ENCODE measurements around the gene CFAP58. TPM values are rescaled to one million over a fixed set of nuclear protein-coding genes. Genes with fewer than 3 reads are reported as not detected.

CFAP58 gene
- total RNA-seq, 4 donors from 2014 or later: 0.71 to 1.6 (median 1.0) TPM

DNA sequence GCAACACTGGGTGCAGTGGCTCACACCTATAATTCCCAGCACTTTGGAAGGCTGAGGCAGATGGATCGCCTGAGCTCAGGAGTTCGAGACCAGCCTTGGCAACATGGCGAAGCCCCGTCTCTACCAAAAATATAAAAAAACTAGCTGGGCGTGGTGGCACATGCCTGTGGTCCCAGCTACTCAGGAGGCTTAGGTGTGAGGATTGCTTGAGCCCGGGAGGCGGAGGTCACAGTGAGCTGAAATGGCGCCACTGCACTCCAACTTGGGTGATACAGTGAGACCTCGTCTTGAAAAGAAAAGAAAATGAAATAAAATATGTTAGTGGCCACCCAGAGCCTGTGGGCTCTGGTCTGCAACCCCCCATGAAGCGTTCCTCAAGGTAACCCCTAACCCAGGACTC lies 28.7 kb upstream of the CFAP58 start:
- TF ChIP-seq POLR2A (IDR thresholded peaks at IDR 0.05; ENCODE audit: low read depth) (no peak), POLR2AphosphoS5 (IDR thresholded peaks at IDR 0.05) (no peak), EP300 (IDR thresholded peaks at IDR 0.05) (no peak)
- TF ChIP-seq, protein P1, sequence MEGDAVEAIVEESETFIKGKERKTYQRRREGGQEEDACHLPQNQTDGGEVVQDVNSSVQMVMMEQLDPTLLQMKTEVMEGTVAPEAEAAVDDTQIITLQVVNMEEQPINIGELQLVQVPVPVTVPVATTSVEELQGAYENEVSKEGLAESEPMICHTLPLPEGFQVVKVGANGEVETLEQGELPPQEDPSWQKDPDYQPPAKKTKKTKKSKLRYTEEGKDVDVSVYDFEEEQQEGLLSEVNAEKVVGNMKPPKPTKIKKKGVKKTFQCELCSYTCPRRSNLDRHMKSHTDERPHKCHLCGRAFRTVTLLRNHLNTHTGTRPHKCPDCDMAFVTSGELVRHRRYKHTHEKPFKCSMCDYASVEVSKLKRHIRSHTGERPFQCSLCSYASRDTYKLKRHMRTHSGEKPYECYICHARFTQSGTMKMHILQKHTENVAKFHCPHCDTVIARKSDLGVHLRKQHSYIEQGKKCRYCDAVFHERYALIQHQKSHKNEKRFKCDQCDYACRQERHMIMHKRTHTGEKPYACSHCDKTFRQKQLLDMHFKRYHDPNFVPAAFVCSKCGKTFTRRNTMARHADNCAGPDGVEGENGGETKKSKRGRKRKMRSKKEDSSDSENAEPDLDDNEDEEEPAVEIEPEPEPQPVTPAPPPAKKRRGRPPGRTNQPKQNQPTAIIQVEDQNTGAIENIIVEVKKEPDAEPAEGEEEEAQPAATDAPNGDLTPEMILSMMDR (IDR thresholded peaks at IDR 0.05): no peak
- H3K36me3 ChIP-seq: peaks cover 0 to 5% (median 2%) of the 10 kb centered on the region in 4 donors
- no peaks in the 10 kb centered on the region for H3K27me3 ChIP-seq
- peaks cover 100% of the 10 kb centered on the region in 4 donors for H3K4me1 ChIP-seq
- H3K4me3 ChIP-seq: no peak overlapping the region
- DNase-seq (ENCODE audit: extremely low spot score): no peak
- WGBS: 92% methylated on average over 10 of the region's 10 CpGs
- no peaks in the 10 kb centered on the region for H3K9me3 ChIP-seq
- peak overlapping the region; percentile 97 to 100 (median 98) for H3K27ac ChIP-seq (replicated peaks in 1 of 4)
- intact Hi-C loops (cut with DNase I): no loop called here

DNA sequence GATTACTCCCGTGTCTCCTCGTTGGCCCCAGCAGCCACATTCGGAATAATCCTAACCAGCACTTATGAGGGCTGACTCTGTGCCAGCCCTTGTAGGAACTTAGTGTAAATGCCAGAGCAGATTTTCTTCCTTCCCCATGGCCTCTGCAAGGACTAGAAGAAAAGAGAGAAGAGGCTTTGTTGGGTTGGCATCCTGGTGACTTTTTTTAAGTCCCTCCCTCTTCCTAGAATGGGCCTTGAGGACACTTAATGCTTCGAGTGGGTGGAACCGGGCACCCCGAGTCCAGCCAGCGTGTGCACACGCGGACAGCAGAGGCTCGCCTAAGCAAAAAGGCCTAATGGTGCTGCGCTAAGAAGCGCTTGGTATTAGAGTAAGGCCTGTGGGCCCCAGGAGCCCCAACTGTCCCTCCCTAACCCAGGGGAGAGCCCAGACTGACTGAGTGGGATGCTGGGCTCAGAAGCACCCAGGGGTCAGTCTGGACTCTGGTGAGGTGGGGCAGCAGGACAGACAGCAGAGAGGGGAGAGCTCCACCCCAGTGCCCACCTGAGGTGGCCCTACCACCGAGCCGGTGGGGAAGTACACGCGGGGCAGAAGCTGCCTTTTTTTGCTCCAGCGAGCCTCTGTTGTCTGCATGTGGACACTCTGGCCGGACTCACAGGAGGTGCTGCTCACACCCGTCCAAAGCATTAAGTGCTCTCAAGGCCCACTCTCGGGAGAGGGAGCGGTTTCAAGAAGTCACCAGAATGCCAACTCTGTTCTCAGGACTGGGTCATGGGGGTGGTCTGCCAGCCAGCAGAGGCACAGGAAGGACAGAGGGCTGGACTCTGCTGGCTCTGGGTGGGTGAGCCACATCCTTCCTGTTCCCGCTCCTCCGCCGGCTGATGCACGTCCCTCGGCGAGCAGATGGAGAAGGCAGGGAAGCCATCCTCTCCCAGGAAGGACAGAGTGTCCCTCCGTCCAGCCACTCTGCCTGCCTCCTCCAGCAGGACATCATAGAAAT lies 27.9 kb upstream of the CFAP58 start:
- 50% methylated on average over 23 of the region's 28 CpGs for WGBS
- TF ChIP-seq EP300 (IDR thresholded peaks at IDR 0.05) (peak; percentile 30), POLR2AphosphoS5 (IDR thresholded peaks at IDR 0.05) (peak; percentile 39), POLR2A (IDR thresholded peaks at IDR 0.05; ENCODE audit: low read depth) (no peak)
- Histone ChIP-seq H3K4me3 (peak overlapping the region in 3 of 4 donors; percentile 1 to 18 (median 12)), H3K27me3 (no peaks in the 10 kb centered on the region), H3K9me3 (no peaks in the 10 kb centered on the region), H3K36me3 (peaks cover 0 to 5% (median 2%) of the 10 kb centered on the region in 4 donors), H3K4me1 (peaks cover 100% of the 10 kb centered on the region in 4 donors), H3K27ac (replicated peaks in 1 of 4) (peak overlapping the region; percentile 97 to 100 (median 98))
- DNase-seq (ENCODE audit: extremely low spot score): no peak
- intact Hi-C loops (cut with DNase I): no loop called here

DNA sequence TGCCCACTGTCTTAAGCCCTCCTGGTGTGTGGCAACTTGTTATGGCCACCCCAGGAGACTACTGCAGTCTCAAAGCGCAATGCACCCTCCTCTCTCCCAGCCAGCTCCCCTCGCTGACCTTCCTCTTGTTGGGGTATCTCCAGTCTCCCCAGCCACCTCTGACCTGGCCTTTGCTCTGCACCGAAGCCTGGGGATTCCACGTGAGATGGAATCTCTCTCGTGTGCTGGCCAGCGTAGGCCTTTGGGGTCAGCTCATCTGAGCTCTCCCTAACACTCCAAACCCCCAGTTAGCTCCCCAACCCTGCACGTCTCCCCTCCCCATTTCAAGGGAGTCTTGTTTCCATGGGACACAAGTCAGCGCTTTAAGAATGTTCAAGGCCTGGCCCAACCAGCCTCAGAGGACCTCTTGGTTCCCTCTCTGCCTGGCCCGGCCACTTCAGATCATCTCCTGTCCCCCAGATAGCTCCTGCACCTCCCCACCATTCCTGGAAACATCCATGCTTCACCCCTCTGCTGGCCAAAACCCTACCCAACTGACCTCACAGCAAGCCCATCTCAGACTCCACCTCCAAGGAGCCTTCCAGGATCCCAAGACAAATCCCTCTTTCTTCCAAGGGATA lies 26.5 kb upstream of the CFAP58 start:
- H3K27ac ChIP-seq (replicated peaks in 1 of 4): peak overlapping the region; percentile 97 to 100 (median 98)
- H3K27me3 ChIP-seq: no peaks in the 10 kb centered on the region
- H3K9me3 ChIP-seq: no peaks in the 10 kb centered on the region
- intact Hi-C loops (cut with DNase I): no loop called here
- peaks cover 0 to 5% (median 2%) of the 10 kb centered on the region in 4 donors for H3K36me3 ChIP-seq
- WGBS: 94% methylated on average over 9 of the region's 9 CpGs
- no peak overlapping the region for H3K4me3 ChIP-seq
- DNase-seq (ENCODE audit: extremely low spot score): no peak
- peaks cover 100% of the 10 kb centered on the region in 4 donors for H3K4me1 ChIP-seq
- TF ChIP-seq, protein P1 (IDR thresholded peaks at IDR 0.05): no peak
- TF ChIP-seq POLR2A (IDR thresholded peaks at IDR 0.05; ENCODE audit: low read depth) (no peak), EP300 (IDR thresholded peaks at IDR 0.05) (no peak), POLR2AphosphoS5 (IDR thresholded peaks at IDR 0.05) (no peak)

DNA sequence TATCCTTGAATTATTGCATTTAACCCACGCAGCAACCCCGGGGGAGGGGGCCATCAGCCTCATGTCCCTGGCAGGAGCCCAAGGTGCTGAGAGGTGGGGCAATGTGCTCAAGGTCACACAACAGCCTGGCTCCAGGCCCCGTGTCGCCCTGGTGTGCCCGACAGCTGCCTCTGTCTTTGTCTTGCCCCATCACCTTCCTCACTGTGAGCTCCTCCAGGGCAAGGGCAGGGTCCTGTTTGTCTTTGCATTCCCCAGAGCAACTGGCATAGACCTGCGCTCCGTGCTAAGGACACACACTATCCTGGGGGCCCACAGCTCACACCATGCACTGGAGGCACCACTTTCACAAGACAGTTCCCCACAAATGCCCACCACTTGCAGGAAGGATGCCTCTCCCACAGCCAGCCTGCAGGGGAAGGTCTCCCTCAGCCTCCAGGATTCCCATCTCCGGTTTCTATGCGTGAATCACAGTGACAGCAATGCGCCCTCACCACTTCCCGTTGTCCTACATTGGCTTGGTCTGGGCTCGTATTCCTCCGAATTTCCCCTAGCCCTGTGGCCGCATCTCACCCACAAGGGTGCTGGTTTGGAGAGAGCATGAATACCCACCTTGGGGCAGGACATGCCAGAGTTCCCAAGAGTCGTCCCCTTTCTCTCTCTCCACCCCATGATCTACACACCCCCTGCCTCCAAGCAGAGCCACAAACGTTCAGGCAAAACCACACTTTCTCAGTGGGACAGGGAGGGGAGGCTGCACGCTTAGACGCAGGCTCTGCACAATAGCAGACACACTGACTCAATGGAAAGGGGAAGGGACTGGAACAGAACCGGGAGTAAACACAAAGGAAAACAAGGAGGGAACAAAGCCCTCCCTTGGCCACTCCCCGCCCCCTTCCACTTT lies 25.6 kb upstream of the CFAP58 start:
- no peaks in the 10 kb centered on the region for H3K9me3 ChIP-seq
- TF ChIP-seq, protein P1 (IDR thresholded peaks at IDR 0.05): no peak
- TF ChIP-seq POLR2AphosphoS5 (IDR thresholded peaks at IDR 0.05): peak; percentile 39 to 66
- intact Hi-C loops (cut with DNase I): no loop called here
- H3K27ac ChIP-seq (replicated peaks in 1 of 4): peak overlapping the region; percentile 97 to 100 (median 98)
- peak overlapping the region; percentile 19 to 34 (median 30) for H3K4me3 ChIP-seq
- H3K36me3 ChIP-seq: peaks cover 0 to 6% (median 2%) of the 10 kb centered on the region in 4 donors
- no peaks in the 10 kb centered on the region for H3K27me3 ChIP-seq
- 25% methylated on average over 20 of the region's 20 CpGs for WGBS
- peaks cover 100% of the 10 kb centered on the region in 4 donors for H3K4me1 ChIP-seq
- no peak for DNase-seq (ENCODE audit: extremely low spot score)
